Ovary (tissue), 3 donors: ENCODE results near the gene SSC5D.

Source experiments
- POLR2A ChIP-seq: fragments of 450-650 bp; IDR thresholded peaks from one replicate; pipeline ENCODE4 v1.6.1; 2017; ENCODE audit warnings: antibody characterized with exemption, mild to moderate bottlenecking, moderate library complexity
- TF ChIP-seq, protein P1 (sequence below), 3 donors: fragments of 450-650 bp in 2 of 3; fragments of 200-600 bp in 1 of 3; IDR thresholded peaks; one replicate each; pipeline versions ENCODE4 v1.5.1 to v1.8.0; 2016 to 2022; ENCODE audit warnings: antibody characterized with exemption in 3 of 3, mild to moderate bottlenecking in 1 of 3
- donor health status: DM: no; HTN: no; CAD: no.

DNA sequence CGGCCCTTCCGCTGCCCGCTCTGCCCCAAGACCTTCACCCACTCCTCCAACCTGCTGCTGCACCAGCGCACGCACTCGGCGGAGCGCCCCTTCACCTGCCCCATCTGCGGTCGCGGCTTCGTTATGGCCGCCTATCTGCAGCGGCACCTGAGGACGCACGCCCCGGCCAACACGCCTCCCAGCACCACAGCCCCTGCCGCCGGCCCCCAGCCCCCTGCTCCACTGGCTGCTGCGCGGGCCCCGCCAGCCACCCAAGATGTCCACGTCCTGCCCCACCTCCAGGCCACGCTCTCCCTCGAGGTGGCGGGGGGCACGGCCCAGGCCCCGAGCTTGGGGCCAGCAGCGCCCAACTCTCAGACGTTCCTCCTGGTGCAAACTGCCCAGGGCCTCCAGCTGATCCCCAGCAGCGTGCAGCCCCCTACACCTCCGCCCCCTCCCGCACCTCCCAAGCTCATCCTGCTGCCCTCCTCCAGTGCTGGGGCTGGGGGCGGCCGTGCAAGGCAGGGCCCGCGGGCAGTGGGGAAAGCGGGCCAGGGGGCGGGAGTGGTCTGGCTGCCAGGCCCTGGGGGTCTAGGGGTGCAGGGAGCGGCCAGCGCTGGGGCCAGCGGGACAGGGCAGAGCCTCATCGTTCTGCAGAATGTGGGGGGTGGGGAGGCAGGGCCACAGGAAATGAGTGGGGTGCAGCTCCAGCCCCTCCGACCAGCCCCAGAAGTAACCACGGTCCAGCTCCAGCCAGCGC, 5.1 kb upstream of the SSC5D start:
- TF ChIP-seq, protein P1, sequence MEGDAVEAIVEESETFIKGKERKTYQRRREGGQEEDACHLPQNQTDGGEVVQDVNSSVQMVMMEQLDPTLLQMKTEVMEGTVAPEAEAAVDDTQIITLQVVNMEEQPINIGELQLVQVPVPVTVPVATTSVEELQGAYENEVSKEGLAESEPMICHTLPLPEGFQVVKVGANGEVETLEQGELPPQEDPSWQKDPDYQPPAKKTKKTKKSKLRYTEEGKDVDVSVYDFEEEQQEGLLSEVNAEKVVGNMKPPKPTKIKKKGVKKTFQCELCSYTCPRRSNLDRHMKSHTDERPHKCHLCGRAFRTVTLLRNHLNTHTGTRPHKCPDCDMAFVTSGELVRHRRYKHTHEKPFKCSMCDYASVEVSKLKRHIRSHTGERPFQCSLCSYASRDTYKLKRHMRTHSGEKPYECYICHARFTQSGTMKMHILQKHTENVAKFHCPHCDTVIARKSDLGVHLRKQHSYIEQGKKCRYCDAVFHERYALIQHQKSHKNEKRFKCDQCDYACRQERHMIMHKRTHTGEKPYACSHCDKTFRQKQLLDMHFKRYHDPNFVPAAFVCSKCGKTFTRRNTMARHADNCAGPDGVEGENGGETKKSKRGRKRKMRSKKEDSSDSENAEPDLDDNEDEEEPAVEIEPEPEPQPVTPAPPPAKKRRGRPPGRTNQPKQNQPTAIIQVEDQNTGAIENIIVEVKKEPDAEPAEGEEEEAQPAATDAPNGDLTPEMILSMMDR (IDR thresholded peaks at IDR 0.05): no peak
- TF ChIP-seq POLR2A: no peak
